GM12878 (cell line): ENCODE data around the gene B3GNT8. TPM values are rescaled to one million over a fixed set of nuclear protein-coding genes. Genes with fewer than 3 reads are reported as not detected.

Experiments used
- ATAC-seq: fragments of 200-7000 bp; cut with Tn5 transposase; 3 replicates; pipeline ENCODE4 v1.9.1; 2020; ENCODE audit warnings: mild to moderate bottlenecking, moderate library complexity
- BruUV-seq: library from RNA; stranded (reverse); fragments of 400-500 nt; replicated peaks from 2 replicates; lab custom pipeline; 2021; lab: Mats Ljungman, UMichigan
- CTCF ChIA-PET: fragments of 300-600 bp; sonication (Branson Sonifier 250); formaldehyde crosslinking; extraction: SDS; loops from one replicate; lab custom pipeline; 2021; ENCODE audit warnings: inconsistent platforms; lab: Yijun Ruan, JAX
- POLR2A ChIA-PET: fragments of 350-600 bp; formaldehyde crosslinking; extraction: SDS; loops from one replicate; lab custom pipeline; 2021; ENCODE audit warnings: inconsistent platforms; lab: Charles Lee
- RAD21 ChIA-PET: fragments of 300-600 bp; sonication (Branson Sonifier 250); formaldehyde crosslinking; loops from one replicate; lab custom pipeline; 2023; ENCODE audit warnings: antibody characterized with exemption; ENCODE audit not compliant: unreplicated experiment; lab: Charles Lee
- SMC1A ChIA-PET: fragments of 300-600 bp; sonication (Branson Sonifier 250); formaldehyde crosslinking; loops from one replicate; lab custom pipeline; 2023; ENCODE audit not compliant: unreplicated experiment, uncharacterized antibody; lab: Charles Lee
- DNase-seq: peaks from one replicate; pipeline ENCODE4 v3.0.0-alpha.2; 2011; ENCODE audit warnings: low read depth, low spot score
- FAIRE-seq: peaks from 3 replicates; lab custom pipeline; 2011; peaks lifted over from hg19 to GRCh38; lab: Jason Lieb, UNC
- H2AFZ ChIP-seq: 2 replicates; pipeline ENCODE4 v1.6.0; 2011; ENCODE audit warnings: low read depth, low read length, control low read depth; ENCODE audit not compliant: control insufficient read depth
- H3K27ac ChIP-seq: 2 replicates; pipeline ENCODE4 v1.5.1; 2011; ENCODE audit warnings: control low read depth; ENCODE audit not compliant: control insufficient read depth, insufficient read depth
- H3K27me3 ChIP-seq, 2 experiments: replicated peaks in 1 of 2; 2 replicates each; pipeline versions ENCODE4 v1.6.0 to v1.6.1; 2011; ENCODE audit warnings: low read length in 1 of 2; ENCODE audit not compliant: control insufficient read depth in 2 of 2, insufficient read depth in 2 of 2
- H3K36me3 ChIP-seq, 2 experiments: 2 replicates each; pipeline ENCODE4 v1.5.1; 2011; ENCODE audit warnings: low read length in 1 of 2; ENCODE audit not compliant: control insufficient read depth in 2 of 2, insufficient read depth in 2 of 2
- H3K4me1 ChIP-seq: 2 replicates; pipeline ENCODE4 v1.6.1; 2011; ENCODE audit warnings: mild to moderate bottlenecking, low read length, moderate library complexity, mixed read lengths; ENCODE audit not compliant: control insufficient read depth, insufficient read depth
- H3K4me2 ChIP-seq: 2 replicates; pipeline ENCODE4 v1.6.0; 2011; ENCODE audit warnings: control low read depth; ENCODE audit not compliant: control insufficient read depth, insufficient read depth
- H3K4me3 ChIP-seq: fragments of 200-600 bp; sonication (generic); 2 replicates; pipeline ENCODE4 v1.5.1; 2016
- H3K79me2 ChIP-seq: 2 replicates; pipeline ENCODE4 v1.6.0; 2011; ENCODE audit warnings: low read length; ENCODE audit not compliant: control insufficient read depth, insufficient read depth
- H3K9ac ChIP-seq: 2 replicates; pipeline ENCODE4 v1.8.0; 2011; ENCODE audit warnings: low read length, control low read depth, mixed read lengths; ENCODE audit not compliant: control insufficient read depth, insufficient read depth
- H3K9me3 ChIP-seq: replicated peaks from 3 replicates; pipeline ENCODE4 v1.5.1; 2011; ENCODE audit warnings: mild to moderate bottlenecking, low read length; ENCODE audit not compliant: control insufficient read depth, insufficient read depth
- H4K20me1 ChIP-seq: 2 replicates; pipeline ENCODE4 v1.6.0; 2011; ENCODE audit not compliant: control insufficient read depth, insufficient read depth
- ASH2L ChIP-seq: fragments of 300-600, 200-600 bp; sonication (generic); IDR thresholded peaks from 2 replicates; pipeline ENCODE4 v1.6.1; 2017; ENCODE audit warnings: low read depth, mild to moderate bottlenecking, borderline replicate concordance
- BCLAF1 ChIP-seq: fragments of 450-650 bp; IDR thresholded peaks from 2 replicates; pipeline ENCODE4 v1.6.1; 2017; ENCODE audit warnings: antibody characterized with exemption, mild to moderate bottlenecking, moderate library complexity
- CHD2 ChIP-seq: IDR thresholded peaks from 2 replicates; pipeline ENCODE4 v1.6.1; 2011; ENCODE audit warnings: low read depth, low read length, improper control_type of control experiment, borderline replicate concordance
- EGR1 ChIP-seq, 2 experiments: IDR thresholded peaks; 1 replicate in 1 of 2; 2 replicates in 1 of 2; pipeline ENCODE4 v1.6.1; 2011 to 2012; ENCODE audit warnings: low read depth in 2 of 2, low read length in 2 of 2, borderline replicate concordance in 1 of 2, mild to moderate bottlenecking in 1 of 2, moderate library complexity in 1 of 2
- LARP7 ChIP-seq: fragments of 450-650 bp; IDR thresholded peaks from 2 replicates; pipeline ENCODE4 v1.6.1; 2017; ENCODE audit warnings: mild to moderate bottlenecking
- RB1 ChIP-seq: fragments of 450-650 bp; formaldehyde crosslinking; IDR thresholded peaks from 2 replicates; pipeline ENCODE4 v1.6.1; 2017; ENCODE audit warnings: mild to moderate bottlenecking, borderline replicate concordance
- RELA ChIP-seq: fragments of 450-650 bp; IDR thresholded peaks from 2 replicates; pipeline ENCODE4 v1.8.0; 2014; ENCODE audit warnings: borderline replicate concordance; ENCODE audit not compliant: partially characterized antibody
- SMARCA5 ChIP-seq: fragments of 450-650 bp; IDR thresholded peaks from 2 replicates; pipeline ENCODE4 v1.6.1; 2017; ENCODE audit warnings: mild to moderate bottlenecking
- SP1 ChIP-seq: IDR thresholded peaks from one replicate; pipeline ENCODE4 v1.6.1; 2011; ENCODE audit warnings: low read depth, low read length
- ZBTB40 ChIP-seq: fragments of 450-650 bp; IDR thresholded peaks from 2 replicates; pipeline ENCODE4 v1.6.1; 2016; ENCODE audit warnings: mild to moderate bottlenecking, moderate library complexity, borderline replicate concordance
- WGBS: methylation state at CpG from one replicate; pipeline ENCODE4 v1.1.6; 2016; ENCODE audit warnings: low lambda C conversion rate; ENCODE audit not compliant: insufficient replicate concordance, insufficient coverage; ENCODE audit errors: missing lambda C conversion rate; 5-methylcytosine and 5-hydroxymethylcytosine counted together
- in situ Hi-C: fragments of 300-500 bp; cut with MboI; formaldehyde crosslinking; loops from 9 replicates; pipeline ENCODE4 v1.14.3; 2018; ENCODE audit warnings: mixed read lengths
- intact Hi-C: fragments of 100-400 bp; cut with micrococcal nuclease; formaldehyde crosslinking; loops from one replicate; pipeline ENCODE4 v1.14.2; 2022; ENCODE audit not compliant: unreplicated experiment
- polyA plus RNA-seq, 11 experiments: library from polyadenylated mRNA; depleted of rRNA in 4 of 11; unstranded in 6 of 11; stranded (reverse) in 5 of 11; fragments of >200 nt; fragmentation: Nextera tagmentation in 4 of 11; fragmentation: Illumina TruSeq in 1 of 11; extraction: Ambion mirVana in 4 of 11; extraction: Trizol in 1 of 11; gene quantifications; 1 replicate in 1 of 11; 2 replicates in 10 of 11; pipeline versions ENCODE4 v1.2.1 to v1.2.3, GENCODE V29; 2011 to 2016; ENCODE audit warnings: inconsistent platforms in 2 of 11, missing spikeins in 2 of 11, low read depth in 1 of 11
- total RNA-seq, 4 experiments: library from RNA; depleted of rRNA in 3 of 4; stranded (reverse); fragments of >200 nt in 3 of 4; fragmentation: Illumina TruSeq in 1 of 4; extraction: Trizol in 1 of 4; gene quantifications; 2 replicates each; pipeline versions ENCODE4 v1.2.1 to v1.2.3, GENCODE V29; 2013 to 2021

Gene B3GNT8
- total and polyA plus RNA-seq, 10 of the 15 experiments (the other 5 are each of a cell fraction or from before 2014, with no cell fraction given): 0.06 to 1.2 (median 0.31) TPM; not detected in 4

- H2AFZ ChIP-seq: no peak overlapping the region
- BruUV-seq: no TSS peak
- 90% methylated on average over 6 of the region's 6 CpGs for WGBS
- intact Hi-C loops: no loop called here
- H3K9me3 ChIP-seq: no peaks in the 10 kb centered on the region
- peaks cover 24% of the 10 kb centered on the region for H3K4me1 ChIP-seq
- no peak for ATAC-seq
- H3K4me3 ChIP-seq: no peak overlapping the region
- in situ Hi-C loops: no loop called here
- no peak overlapping the region for H3K27ac ChIP-seq
- H3K27me3 ChIP-seq: no peaks in the 10 kb centered on the region
- no peak overlapping the region for H3K9ac ChIP-seq
- RAD21 ChIA-PET: no interaction called here
- H3K36me3 ChIP-seq: no peaks in the 10 kb centered on the region
- H4K20me1 ChIP-seq: no peaks in the 10 kb centered on the region
- POLR2A ChIA-PET: no interaction called here
- no peaks in the 10 kb centered on the region for H3K79me2 ChIP-seq
- TF ChIP-seq SMARCA5 (no peak), LARP7 (no peak), RB1 (no peak), SP1 (no peak), CHD2 (no peak), ASH2L (no peak), ZBTB40 (no peak), RELA (no peak), BCLAF1 (no peak), EGR1 (IDR thresholded peaks at IDR 0.05; ENCODE audit: borderline replicate concordance in 1 of 2, low read depth in 2 of 2, low read length in 2 of 2) (no peak)
- TF ChIP-seq, all 136 proteins: peak for 0
- SMC1A ChIA-PET: no interaction called here
- CTCF ChIA-PET: interaction anchor here (0.7 kb wide), 1 partner anchor 54 kb away, joined by 3 read pairs; no protein-coding TSS in a partner anchor
- DNase-seq (no peak), FAIRE-seq (no peak)
- H3K4me2 ChIP-seq: no peak overlapping the region
These were observed 35.3 kb upstream of the B3GNT8 start for GRCh38 chr19:41462497-41462896.
